CD4-positive, alpha-beta T cell (primary cell): ENCODE measurements around the gene CTNNA1. TPM values are rescaled to one million over a fixed set of nuclear protein-coding genes. Genes with fewer than 3 reads are reported as not detected.

Experiments used
- ATAC-seq: fragments of 200-7000 bp; cut with Tn5 transposase; one replicate; pipeline ENCODE4 v1.10.0; 2022; ENCODE audit warnings: mild to moderate bottlenecking; ENCODE audit not compliant: poor library complexity
- CTCF ChIA-PET: fragments of 350-600 bp; sonication (Branson Sonifier 250); formaldehyde crosslinking; loops from one replicate; lab custom pipeline; 2021; ENCODE audit warnings: antibody characterized with exemption, inconsistent platforms; lab: Charles Lee
- POLR2A ChIA-PET: fragments of 350-600 bp; sonication (Branson Sonifier 250); formaldehyde crosslinking; loops from one replicate; lab custom pipeline; 2021; ENCODE audit warnings: antibody characterized with exemption, inconsistent platforms; lab: Charles Lee
- DNase-seq, 14 experiments: peaks; one replicate each; pipeline ENCODE4 v3.0.0-alpha.2; 2013 to 2020; ENCODE audit warnings: mixed read lengths in 2 of 14
- H3K27ac ChIP-seq, 2 donors: one replicate each; pipeline versions ENCODE4 v1.5.1 to v1.7.0; 2013; ENCODE audit warnings: low read length in 2 of 2, low read depth in 1 of 2, mild to moderate bottlenecking in 1 of 2
- H3K27me3 ChIP-seq, 2 experiments: 1 replicate in 1 of 2; 2 replicates in 1 of 2; pipeline versions ENCODE4 v1.6.1 to v1.7.0; 2013; ENCODE audit warnings: low read length in 2 of 2, control low read depth in 1 of 2, mild to moderate bottlenecking in 1 of 2, moderate library complexity in 1 of 2; ENCODE audit not compliant: insufficient read depth in 2 of 2, control insufficient read depth in 1 of 2
- H3K36me3 ChIP-seq: one replicate; pipeline ENCODE4 v1.6.1; 2013; ENCODE audit warnings: low read length, control low read depth; ENCODE audit not compliant: insufficient read depth
- H3K4me1 ChIP-seq: one replicate; pipeline ENCODE4 v1.6.1; 2013; ENCODE audit warnings: low read length, control low read depth; ENCODE audit not compliant: insufficient read depth
- H3K4me3 ChIP-seq: one replicate; pipeline ENCODE4 v1.5.1; 2013; ENCODE audit warnings: mild to moderate bottlenecking, low read length, moderate library complexity
- H3K9me3 ChIP-seq, 2 experiments: 1 replicate in 1 of 2; 2 replicates in 1 of 2; pipeline versions ENCODE4 v1.6.1 to v1.7.0; 2013; ENCODE audit warnings: low read length in 2 of 2, mild to moderate bottlenecking in 2 of 2, control low read depth in 1 of 2, moderate library complexity in 1 of 2; ENCODE audit not compliant: control insufficient read depth in 1 of 2, insufficient read depth in 1 of 2
- H3K27ac Mint-ChIP-seq: one replicate; pipeline ENCODE4 v1.8.0; 2020; ENCODE audit warnings: mixed read lengths
- H3K27me3 Mint-ChIP-seq: one replicate; pipeline ENCODE4 v1.8.0; 2021; ENCODE audit warnings: mixed read lengths
- H3K36me3 Mint-ChIP-seq: one replicate; pipeline ENCODE4 v1.8.0; 2021; ENCODE audit warnings: low read depth, mixed read lengths
- H3K4me1 Mint-ChIP-seq: one replicate; pipeline ENCODE4 v1.8.0; 2021; ENCODE audit warnings: low read depth, mixed read lengths
- H3K4me3 Mint-ChIP-seq: one replicate; pipeline ENCODE4 v1.8.0; 2020; ENCODE audit warnings: mild to moderate bottlenecking, mixed read lengths
- H3K9me3 Mint-ChIP-seq: one replicate; pipeline ENCODE4 v1.8.0; 2020; ENCODE audit warnings: mixed read lengths
- intact Hi-C, 2 experiments: fragments of 100-400 bp; cut with DNase I in 1 of 2; cut with micrococcal nuclease in 1 of 2; formaldehyde crosslinking; loops; one replicate each; pipeline versions ENCODE4 v1.15.1 to v1.9.0; 2023 to 2025; cut with DNase I, micrococcal nuclease
- total RNA-seq, 174 experiments: library from RNA in 2 of 174; stranded (reverse) in 2 of 174; gene quantifications; one replicate each; pipeline ENCODE4 v1.2.3 and lab custom pipeline; 2021 to 2026
- TF ChIP-seq, protein P1 (sequence below): fragments of 200-600 bp; IDR thresholded peaks from one replicate; pipeline ENCODE4 v1.8.0; 2022; ENCODE audit warnings: antibody characterized with exemption, mild to moderate bottlenecking

The CTNNA1 gene
- total RNA-seq, 2 experiments from 2014 or later, result 6.0 to 6.7 TPM

DNA sequence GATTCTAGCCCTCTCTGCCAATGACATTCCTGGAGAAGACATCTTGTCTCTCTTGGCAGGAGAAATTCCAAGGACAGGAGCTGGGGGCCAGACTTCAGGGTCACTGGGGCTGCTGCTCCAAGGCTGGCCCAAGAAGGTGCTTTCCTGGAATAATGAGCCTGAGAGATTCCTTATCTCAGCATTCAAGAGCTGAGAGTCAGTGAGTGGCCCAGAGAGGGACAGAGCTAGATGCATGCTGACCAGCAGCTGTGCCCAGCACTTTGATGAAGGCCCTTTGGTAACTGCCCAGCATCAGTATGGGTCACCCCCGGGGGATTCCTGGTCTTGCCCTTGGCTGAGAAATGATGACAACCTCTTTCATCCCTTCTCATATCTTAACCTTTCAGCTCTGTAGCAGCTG lies 47.7 kb upstream of the CTNNA1 start:
- H3K4me3 ChIP-seq, result no peak overlapping the region
- Mint-ChIP-seq H3K27ac (no peak overlapping the region), H3K36me3 (no peaks in the 10 kb centered on the region), H3K27me3 (peaks cover 80% of the 10 kb centered on the region), H3K4me1 (no peaks in the 10 kb centered on the region), H3K9me3 (peaks cover 5% of the 10 kb centered on the region), H3K4me3 (no peak overlapping the region)
- intact Hi-C loops, result no loop called here
- peaks cover 24 to 27% of the 10 kb centered on the region in 2 experiments for H3K27me3 ChIP-seq
- POLR2A ChIA-PET, result interaction anchor here (1.0 kb wide), 1 partner anchor 34 kb away, joined by 3 read pairs; no protein-coding TSS in a partner anchor
- no peaks in the 10 kb centered on the region for H3K4me1 ChIP-seq
- no peaks in the 10 kb centered on the region for H3K36me3 ChIP-seq
- H3K27ac ChIP-seq, result no peak overlapping the region
- CTCF ChIA-PET, result interaction anchor here (0.9 kb wide), 1 partner anchor 55 kb away, joined by 4 read pairs; no protein-coding TSS in a partner anchor
- TF ChIP-seq, protein P1, sequence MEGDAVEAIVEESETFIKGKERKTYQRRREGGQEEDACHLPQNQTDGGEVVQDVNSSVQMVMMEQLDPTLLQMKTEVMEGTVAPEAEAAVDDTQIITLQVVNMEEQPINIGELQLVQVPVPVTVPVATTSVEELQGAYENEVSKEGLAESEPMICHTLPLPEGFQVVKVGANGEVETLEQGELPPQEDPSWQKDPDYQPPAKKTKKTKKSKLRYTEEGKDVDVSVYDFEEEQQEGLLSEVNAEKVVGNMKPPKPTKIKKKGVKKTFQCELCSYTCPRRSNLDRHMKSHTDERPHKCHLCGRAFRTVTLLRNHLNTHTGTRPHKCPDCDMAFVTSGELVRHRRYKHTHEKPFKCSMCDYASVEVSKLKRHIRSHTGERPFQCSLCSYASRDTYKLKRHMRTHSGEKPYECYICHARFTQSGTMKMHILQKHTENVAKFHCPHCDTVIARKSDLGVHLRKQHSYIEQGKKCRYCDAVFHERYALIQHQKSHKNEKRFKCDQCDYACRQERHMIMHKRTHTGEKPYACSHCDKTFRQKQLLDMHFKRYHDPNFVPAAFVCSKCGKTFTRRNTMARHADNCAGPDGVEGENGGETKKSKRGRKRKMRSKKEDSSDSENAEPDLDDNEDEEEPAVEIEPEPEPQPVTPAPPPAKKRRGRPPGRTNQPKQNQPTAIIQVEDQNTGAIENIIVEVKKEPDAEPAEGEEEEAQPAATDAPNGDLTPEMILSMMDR, result no peak
- DNase-seq, result no peak
- H3K9me3 ChIP-seq, result no peaks in the 10 kb centered on the region
- ATAC-seq, result no peak

- no peak overlapping the region for H3K4me3 ChIP-seq
- no peaks in the 10 kb centered on the region for H3K36me3 ChIP-seq
- H3K4me1 ChIP-seq, result no peaks in the 10 kb centered on the region
- no peaks in the 10 kb centered on the region for H3K9me3 ChIP-seq
- H3K27ac ChIP-seq, result no peak overlapping the region
- intact Hi-C loops, result no loop called here
- TF ChIP-seq, protein P1, result no peak
- H3K36me3 Mint-ChIP-seq, result no peaks in the 10 kb centered on the region
- ChIA-PET POLR2A (interaction anchor here (1.0 kb wide), 1 partner anchor 35 kb away, joined by 3 read pairs; no protein-coding TSS in a partner anchor), CTCF (no interaction called here)
- H3K9me3 Mint-ChIP-seq, result no peaks in the 10 kb centered on the region
- peaks cover 79% of the 10 kb centered on the region for H3K27me3 Mint-ChIP-seq
- H3K27me3 ChIP-seq, result peaks cover 24 to 30% of the 10 kb centered on the region in 2 experiments
- ATAC-seq, result no peak
- H3K4me3 Mint-ChIP-seq, result no peak overlapping the region
- DNase-seq, result peak in 2 of 14 experiments; percentile 11 to 16
- no peaks in the 10 kb centered on the region for H3K4me1 Mint-ChIP-seq
- no peak overlapping the region for H3K27ac Mint-ChIP-seq
Measured at GRCh38 chr5:138706655-138707480, 46.4 kb upstream of the CTNNA1 start.

DNA sequence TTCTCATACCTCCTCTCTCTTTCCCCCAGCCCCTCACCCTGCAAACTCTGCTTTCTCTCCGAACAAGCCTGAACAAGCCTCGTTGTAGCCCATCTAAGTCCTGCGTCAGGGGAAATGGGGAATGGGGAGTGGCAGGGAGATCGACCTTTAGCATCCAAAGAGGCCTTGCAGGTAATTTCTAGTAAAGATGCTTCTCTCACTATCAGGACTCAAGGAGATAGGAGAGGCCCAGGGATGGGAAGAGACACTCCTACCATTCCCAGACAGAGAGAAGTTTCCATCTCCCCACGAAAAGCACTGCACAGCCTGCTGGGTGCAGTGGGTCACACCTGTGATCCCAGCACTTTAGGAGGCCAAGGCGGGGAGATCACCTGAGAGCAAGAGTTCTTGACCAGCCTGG lies 44.4 kb upstream of the CTNNA1 start:
- no peaks in the 10 kb centered on the region for H3K9me3 ChIP-seq
- POLR2A ChIA-PET, result no interaction called here
- DNase-seq, result no peak
- H3K4me1 ChIP-seq, result no peaks in the 10 kb centered on the region
- no peaks in the 10 kb centered on the region for H3K9me3 Mint-ChIP-seq
- TF ChIP-seq, protein P1, result no peak
- no peak for ATAC-seq
- H3K4me3 ChIP-seq, result no peak overlapping the region
- no peak overlapping the region for H3K27ac Mint-ChIP-seq
- intact Hi-C loops, result no loop called here
- no peaks in the 10 kb centered on the region for H3K36me3 ChIP-seq
- peaks cover 75% of the 10 kb centered on the region for H3K27me3 Mint-ChIP-seq
- CTCF ChIA-PET, result no interaction called here
- H3K4me1 Mint-ChIP-seq, result no peaks in the 10 kb centered on the region
- H3K27me3 ChIP-seq, result peaks cover 16 to 20% of the 10 kb centered on the region in 2 experiments
- H3K27ac ChIP-seq, result no peak overlapping the region
- H3K4me3 Mint-ChIP-seq, result no peak overlapping the region
- H3K36me3 Mint-ChIP-seq, result no peaks in the 10 kb centered on the region
